HG03095 (cell line): ENCODE measurements around the gene CLEC16A.

Experiments used
- ATAC-seq: cut with Tn5 transposase; IDR thresholded peaks from one replicate; pipeline ENCODE4 v1.9.1; 2021; ENCODE audit warnings: moderate library complexity; ENCODE audit not compliant: unreplicated experiment

Gene CLEC16A

DNA sequence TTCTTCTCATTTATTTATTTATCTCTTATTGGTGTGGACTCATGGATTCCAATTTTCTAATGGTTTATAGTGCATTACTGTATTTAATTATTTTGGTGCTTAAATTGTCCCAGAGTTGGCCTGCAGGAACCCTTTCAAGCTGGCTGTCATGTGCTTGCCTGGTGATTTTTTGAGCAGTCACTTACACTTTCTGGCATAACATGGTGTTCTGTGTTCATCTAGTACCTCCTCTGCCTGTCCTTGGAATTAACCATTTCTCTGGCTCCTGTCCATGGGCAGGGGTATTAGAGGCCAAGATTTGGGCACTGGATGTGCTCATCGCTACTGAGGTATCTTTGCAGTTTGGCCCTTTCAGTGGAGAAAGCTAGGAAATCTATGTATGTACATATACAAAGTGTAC lies 67.0 kb downstream of the CLEC16A start:
- ATAC-seq: no peak

DNA sequence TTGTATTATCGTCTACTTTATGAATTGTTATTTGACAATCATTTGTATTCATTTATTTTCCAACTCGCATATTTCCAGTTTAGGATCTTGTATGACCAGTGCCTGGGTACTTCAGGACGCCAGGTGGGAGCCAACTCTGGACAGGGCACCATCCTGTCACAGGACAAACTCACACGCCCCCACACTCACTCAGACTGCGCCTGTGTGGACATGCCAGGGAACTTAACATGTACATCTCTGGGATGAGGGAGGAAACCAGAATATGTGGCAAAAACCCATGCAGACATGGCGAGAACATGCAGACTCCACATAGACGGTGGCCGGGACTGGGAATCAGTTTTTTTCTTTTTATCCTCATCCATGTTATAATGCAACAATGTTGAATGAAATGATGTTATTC lies 68.5 kb downstream of the CLEC16A start:
- ATAC-seq: no peak

DNA sequence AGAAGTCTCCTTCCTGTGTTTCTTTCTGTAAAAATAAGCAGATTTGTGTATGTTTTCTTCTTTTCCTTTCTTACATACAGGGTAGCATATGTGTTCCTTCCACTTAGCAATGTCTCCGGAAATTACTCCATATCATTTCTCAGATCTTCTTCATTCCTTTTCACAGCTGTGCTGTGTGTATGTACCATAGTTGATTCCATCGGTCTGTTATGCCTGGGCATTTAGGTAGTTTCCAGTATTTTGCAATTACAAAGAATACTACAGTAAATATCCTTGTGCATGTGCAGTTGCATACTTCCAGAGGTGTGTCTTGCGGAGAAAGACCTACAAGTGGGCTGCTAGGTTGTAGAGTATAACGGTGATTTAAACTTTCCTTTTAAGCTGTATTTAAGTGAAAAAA lies 69.8 kb downstream of the CLEC16A start:
- ATAC-seq: no peak

DNA sequence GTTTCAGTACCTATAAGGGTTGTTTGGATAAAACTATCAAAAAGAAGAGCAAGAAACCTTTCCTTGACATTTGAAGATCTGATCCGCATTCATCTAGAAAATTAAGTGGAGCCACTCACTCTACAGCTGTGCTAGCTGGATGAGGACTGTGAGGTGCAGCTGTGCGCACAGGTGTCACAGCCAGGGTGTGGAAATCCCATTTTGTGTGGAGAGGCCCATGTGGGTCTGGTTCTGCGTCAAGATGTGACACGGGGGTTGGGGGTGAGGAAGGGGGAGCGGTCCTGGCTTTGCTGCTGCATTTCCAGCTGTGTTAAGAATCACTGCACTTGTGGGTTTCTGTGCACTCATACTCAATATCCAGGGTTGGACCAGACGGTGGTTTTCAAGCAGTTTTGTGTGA lies 70.7 kb downstream of the CLEC16A start:
- ATAC-seq: no peak

DNA sequence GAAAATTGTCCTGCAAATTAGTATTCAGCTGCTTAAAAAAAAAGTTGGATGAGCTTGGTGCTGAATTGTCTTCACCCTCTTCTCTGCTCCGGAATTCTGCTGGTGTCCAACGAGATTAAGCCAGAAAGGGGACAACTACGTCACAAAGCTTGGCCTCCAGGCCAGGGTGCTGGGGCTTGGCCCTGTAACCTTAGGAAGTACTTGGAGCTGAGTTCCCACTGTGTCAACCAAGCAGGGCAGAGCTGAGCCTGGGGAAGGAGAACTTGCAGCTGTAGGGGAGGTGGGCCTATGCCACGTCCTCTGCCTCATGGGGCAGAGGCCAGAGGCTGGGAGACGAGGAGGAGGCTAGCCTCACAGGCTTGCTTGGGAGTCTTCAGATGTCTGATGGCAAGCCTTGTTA lies 71.2 kb downstream of the CLEC16A start:
- ATAC-seq: no peak

DNA sequence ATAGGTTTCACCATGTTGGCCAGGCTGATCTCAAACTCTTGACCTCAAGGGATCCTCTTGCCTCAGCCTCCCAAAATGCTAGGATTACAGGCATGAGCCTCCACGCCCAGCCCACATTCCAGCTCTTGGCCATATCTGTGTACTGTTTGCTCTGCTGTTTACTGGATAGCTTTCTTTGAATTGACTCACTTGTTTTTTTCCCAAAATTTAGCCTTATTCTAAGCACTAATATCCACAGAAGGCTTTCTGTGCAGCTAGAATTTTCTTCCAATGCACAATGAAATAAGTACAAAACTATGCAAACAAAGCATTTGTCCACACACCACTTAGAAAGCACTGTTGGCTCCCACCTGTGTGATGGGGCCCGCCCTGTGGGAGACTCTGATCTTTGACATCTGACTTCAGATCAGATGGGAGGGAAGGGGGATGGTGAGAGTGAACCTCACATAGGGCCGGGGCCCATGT lies 72.2 kb downstream of the CLEC16A start:
- no peak for ATAC-seq

DNA sequence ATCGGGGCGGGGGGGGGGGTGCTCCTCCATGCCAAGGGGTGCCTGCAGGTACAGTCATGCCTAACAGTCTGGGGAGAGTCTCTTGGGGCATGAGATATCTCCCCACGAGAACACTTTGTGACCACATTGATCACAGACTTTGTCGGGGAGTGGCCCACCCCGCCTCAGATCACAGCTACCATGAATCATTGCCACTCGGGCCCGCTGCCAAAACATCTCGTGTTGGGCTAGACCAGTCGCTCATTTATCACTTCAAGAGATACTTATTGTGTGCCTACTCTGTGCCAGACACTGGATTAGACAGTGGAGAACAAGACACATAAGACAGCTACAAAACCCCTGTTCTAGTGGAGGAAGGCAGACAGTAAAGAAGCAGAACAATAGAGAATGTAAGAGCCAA lies 72.6 kb downstream of the CLEC16A start:
- no peak for ATAC-seq

DNA sequence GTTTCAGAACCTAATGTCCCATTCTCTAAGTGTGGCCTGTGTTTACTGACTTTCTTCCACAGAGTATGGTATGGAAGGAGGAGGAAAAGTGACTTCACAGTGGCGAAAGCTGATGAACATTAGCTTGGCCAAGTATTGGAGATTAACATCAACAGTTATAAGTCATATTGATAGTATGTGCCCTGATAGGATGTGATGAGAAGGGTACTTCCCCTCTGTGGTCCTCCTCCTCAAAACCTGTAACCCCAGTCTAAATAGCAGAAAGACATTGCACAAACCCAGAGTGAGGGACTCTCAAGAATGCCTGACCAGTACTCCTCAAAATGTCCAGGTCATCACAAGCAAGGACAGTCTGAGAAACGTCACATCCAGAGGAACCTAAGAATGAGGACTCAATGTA lies 73.1 kb downstream of the CLEC16A start:
- no peak for ATAC-seq

DNA sequence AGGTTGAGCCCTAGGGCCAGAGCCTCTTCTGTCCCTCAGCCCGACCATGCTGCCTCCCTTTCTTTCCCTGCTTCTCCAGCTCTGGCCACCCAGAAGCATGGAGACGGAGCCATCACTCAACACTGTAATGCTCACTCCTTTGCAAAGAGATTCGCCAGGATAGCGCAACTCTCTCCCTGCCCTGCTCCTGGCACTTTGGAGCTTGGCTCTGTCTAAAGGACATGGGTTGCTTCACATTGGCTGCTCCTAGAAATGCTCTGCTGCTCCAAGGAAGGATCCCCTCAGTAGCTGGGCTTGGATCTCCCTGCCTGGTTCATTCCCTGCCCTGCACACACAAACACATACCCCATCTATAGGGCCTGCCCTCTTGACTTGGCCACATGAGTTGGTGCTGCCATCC lies 76.0 kb downstream of the CLEC16A start:
- no peak for ATAC-seq

DNA sequence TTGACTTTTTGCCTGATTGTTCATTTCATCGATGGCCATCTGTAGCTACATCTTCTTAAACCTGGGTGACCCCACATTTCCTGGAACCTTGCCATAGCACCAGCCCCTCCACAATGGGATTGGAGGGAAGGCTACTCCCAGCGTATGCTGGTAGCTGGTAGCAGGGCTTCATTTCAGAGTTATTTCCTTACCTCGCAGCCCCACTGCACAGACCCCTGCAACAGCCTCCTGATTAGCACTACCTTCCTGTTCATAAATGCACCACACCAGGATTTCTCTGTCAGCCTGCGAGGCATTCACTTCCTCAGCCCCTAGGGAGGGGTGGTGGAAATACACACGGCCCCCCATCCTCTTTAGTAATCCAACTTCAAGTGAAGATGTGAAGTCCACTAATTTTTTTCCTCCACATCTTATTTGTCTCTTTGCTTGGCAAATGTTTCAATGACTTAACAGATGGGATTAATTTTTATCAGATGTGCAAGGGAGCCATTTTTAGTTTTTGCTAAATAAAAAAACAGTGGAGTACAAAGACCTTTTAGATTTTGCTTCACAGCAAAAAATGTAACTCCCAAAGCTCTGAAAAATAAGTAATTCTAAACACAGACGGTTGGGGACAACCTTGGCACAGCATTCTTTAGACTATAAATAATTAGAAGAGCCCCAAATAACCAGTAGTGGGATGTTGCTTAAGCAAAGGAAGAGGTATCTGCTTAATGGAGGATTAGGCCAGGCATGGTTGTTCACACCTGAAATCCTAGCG lies 76.6 kb downstream of the CLEC16A start:
- ATAC-seq: no peak

DNA sequence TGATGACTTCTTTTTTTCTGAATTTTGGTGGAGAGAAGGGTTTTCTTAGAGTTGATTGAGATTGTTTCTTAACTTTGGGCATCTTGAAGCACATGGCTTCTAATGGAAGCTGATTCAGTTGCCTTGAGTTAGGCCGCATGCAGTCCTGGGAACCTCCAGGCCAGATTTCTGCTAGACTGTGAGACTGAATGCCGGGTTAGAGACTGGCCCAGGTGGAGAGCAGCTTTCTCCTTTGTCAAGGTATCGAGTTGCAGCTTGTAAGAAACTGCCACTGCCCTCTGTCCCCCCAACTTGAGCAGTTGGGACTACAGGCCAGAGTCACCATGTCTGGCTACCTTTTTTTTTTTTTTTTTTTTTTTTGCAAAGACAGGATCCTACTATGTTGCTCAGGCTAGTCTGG lies 77.6 kb downstream of the CLEC16A start:
- no peak for ATAC-seq

DNA sequence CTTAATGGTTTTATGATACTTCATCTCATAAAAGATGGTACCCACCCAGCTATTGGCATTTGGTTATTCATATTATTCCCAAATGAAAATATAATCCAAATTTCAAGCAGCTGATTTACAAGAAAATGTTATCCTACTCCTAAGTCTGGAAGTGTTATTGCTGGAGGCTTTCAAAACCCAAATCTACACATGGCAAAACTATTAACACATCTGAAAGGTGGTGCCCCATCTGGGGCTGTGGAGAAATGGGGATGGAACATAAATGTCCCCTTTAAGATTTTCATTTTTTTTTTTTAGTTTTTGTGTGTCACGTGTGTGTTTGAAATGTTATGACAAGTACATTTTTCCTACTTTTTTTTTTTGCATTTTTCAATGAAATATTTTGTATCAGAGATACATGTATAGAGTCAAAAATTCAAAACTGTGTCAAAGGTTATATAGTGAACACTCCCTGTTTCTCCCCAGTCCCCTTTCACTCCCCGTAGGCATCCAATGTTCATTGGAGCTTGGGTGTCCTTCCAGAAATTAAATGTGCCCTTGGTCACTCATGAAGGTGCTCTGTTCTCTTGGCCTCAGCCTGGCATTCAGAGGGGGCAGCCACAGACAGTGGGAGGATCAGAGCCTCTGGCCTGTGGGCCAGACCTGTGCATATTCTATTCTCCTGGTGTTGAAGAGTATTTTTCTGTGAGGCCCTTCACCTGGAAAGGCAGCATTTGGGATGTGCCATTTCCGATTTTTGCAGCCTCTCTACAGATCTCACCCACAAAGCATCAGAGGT lies 79.1 kb downstream of the CLEC16A start:
- ATAC-seq: no peak

DNA sequence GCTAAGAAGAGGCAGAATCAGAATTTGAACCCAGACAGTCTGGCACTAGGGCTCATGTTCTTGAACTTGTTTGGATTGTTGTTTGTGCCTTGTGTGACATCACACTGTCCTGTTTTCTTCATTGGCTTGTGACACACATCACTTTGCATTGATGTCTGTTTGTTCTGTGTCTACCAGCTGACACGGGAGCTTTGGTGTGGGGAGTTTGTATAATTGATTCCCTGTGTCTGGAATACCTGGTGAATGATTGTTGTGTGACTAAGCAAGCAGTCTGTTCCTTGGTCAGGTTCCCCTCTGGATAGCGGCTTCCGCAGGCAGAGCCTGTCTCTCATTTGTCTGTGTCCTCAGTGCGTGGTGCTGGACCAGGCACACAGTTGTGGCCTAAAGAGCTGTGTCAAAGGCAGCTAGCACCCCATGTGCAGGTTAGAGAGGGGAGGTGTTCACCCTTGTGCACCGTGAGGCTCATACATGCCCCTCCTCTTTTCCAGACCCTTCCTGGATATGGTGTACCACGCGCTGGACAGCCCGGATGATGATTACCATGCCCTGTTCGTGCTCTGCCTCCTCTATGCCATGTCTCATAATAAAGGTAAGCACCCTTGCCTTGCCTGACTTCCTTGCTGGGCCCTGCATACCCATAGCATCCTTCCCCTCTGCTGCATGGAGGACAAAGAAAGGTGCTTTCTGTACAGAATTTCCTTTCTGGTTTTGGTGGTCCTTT lies 80.1 kb downstream of the CLEC16A start:
- ATAC-seq: no peak

DNA sequence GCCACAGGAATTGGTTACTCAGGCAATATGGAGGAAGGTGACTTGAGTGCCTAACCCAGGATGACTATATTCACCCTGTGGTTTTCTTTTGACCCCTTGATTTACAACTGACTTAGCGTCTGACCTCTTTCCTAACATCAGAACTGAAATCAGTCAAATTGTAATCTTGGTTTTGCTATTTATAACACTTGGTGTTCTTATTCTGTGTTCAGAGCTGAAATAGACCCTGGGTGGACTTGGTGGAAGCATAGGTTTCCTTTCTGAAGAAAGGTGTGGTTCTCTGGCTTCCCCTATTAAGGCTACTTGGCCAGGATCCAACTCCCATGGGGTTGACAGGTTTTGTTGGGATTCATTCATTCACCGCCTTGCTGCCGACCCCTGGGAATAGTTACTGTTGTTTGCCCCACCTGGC lies 80.8 kb downstream of the CLEC16A start:
- no peak for ATAC-seq

DNA sequence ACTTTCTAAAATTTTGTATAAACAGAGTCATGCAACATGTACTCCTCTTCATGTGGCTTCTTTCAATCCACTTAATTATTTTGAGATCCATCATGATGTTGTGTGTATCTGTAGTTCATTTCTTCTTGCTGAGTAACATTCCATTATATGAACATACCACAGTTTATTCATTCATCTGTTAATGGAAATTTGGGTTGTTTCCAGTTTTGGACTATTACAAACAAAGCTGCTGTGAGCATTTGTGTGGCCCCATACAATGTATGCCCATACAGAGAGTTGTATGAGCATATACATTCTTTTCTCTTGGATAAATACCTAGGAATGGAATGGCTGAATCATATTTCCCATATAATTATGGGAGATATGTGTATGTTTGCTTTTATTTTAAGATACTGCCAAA lies 85.6 kb downstream of the CLEC16A start:
- ATAC-seq: no peak

DNA sequence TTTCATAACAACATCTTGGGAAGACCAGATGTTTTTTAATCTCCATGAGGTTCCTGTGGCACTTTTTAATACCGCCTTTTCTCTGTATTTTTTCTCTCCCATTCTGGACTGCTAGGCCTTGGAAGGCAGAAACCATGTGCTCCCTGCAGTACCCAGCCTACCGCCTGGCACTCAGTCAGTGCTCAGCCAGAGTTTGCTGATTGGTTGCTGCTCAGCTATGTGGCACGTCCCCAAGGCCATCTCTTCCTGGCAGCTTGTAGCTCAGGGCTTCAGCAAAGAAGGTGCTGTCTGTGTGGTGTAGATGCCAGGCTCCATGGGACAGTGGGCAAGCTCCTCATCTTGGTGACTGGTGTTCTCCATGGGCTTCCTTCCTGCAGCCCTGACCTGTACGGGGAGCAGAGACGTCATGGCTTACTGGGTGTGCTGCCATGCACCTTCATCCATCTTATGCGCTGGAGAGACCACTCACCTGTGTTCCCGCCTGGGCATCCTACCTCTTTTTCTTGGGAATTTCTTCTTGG lies 86.7 kb downstream of the CLEC16A start:
- ATAC-seq: no peak

DNA sequence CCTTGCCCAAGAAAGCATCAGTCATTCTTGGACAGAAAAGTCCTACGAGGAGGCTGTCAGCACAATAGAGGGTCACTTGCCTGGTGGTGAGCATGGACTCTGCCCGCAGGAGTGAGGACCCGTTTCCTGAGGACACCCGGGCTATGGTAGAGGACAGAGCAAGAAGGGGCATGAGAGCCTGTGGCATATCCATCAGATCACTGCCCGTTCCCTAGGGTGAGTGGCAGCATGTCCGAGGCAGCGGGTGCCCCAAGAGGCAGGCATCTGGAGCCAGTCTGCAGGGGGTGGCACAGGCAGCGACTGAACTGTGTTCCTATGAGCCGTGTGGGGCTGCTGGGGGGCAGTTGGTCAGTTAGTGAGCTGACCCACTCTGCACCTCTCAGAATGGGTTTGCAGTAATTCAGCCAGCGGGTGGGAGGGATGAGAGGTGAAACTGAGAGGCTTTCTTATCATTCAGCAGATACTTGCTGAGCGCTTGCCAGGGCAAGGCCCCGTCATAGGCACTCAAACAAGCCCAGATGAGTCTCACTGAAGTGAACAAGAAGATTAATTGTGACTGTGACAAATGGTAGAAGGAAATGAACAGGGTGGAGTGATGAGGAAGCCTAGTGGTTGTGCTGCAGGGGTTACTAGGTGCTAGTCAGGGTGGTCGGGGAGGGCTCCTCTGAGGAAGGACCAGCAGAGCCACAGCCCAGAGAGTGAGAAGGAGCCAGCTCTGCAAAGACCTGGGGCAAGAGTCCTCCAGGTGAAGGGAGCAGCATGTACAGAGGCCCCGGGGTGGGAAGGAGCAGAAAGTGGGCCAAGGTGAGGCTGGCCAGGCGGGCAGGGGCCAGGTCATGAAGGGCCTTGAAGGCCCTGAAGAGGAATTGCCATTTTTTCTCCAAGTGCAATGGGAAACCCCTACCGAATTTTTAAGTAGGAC lies 87.9 kb downstream of the CLEC16A start:
- no peak for ATAC-seq

DNA sequence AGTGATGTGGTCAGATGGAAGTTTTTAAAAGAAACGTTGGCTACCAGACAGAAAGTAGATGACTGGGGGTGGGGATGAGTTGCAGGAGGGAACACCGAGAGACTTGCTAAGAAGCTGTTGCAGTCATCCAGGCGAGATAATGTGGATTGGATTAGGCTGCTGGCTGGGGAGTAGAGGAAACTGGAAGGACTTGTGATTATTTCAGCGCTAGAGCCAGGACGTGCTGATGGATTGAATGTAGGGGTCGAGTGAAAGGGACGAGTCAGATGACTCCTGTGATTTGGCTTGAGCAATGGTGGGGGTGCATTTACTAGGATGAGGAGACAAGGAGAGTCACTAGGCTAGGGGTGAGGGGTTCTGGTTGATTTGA lies 88.5 kb downstream of the CLEC16A start:
- no peak for ATAC-seq

DNA sequence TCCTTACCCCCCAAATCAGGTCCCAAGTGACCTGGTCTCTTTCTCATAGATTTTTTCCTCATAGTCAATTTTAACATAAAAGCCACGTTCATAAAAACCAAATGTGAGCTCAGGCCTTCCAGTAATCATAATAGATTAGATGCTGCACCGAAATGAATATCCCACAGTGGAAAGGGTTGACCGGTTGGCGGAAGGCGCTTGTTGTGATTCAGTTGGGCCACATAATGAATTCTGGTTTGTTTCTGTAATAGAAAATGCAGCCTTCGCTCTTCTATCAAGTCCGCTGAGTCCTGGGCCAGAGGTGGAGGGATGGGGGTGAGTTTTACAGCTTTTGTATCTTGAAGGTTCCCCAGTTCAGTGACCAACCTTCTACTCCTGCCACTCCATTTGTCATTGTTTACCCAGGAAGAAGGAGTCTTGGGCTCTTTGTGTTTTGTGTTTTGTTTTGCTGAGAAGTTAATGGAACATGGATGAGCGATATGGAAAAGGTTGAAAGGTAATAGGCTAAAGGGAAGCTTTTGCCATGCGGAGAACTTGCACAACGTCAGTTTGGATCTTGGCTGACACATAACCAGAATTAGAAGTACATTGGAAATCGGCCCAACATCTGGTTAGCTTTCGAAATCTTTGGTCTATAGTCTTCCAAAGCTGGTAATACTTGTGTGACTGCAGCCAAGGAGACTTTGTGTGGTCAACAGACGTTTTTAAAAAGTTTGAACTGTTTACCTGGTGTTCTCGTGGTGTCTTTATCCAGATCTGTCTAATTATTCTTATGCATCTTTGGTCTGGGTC lies 89.5 kb downstream of the CLEC16A start:
- ATAC-seq: no peak

DNA sequence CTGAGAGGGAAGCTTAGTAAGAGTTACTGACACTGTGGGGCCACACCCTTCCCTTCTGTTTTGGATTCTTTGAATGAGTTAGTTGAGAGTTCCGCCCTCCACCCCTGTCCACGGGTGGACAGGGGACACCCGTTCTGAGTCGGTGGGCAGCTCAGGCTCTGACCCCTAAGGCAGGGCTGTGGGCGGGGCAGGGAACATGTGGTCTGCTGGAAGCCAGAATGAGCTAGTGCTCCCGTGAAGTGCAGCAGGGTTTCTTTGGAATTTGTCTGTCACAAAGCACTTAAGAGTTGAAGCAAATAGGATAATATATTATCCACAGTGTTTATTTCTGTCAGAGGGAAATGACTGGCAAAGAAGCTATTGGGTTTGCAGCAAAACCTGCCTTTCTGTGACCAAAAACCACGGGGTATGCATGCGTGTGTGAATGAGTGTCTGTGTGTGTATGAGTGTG lies 90.1 kb downstream of the CLEC16A start:
- no peak for ATAC-seq
